ENCODE measurements around the gene DCTN3. TPM values are rescaled to one million over a fixed set of nuclear protein-coding genes. Genes with fewer than 3 reads are reported as not detected.

The DCTN3 gene
- total and polyA plus RNA-seq, 11 donors, result 73.8 to 155 (median 121) TPM

DNA sequence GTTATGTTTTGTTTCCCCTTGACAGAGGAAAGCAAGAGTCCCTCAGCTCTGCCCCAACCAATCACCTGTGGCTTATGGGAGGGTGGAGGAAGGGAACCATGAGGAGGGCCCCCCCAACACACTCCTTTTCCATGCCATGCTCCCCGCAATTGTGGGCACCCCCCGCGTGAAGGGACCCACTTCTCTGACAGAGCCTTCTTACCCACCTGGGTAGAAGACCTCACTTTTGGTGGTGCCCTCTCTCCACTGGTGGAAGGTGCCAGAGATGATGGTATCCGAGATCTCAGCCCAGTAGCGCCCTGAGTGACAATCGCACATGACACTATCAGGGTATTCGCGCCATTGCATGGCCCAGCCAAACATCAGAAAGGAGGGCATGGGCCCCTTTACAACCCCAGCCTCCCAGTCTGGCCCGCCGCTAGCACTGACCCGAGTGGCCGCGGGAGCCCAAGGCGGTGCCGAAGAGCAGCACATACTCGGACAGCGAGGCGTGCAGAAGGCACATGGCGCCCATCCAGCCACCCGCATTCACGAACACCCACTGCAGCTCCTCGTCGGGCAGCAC, 16.6 kb upstream of the DCTN3 start:
- TF ChIP-seq POLR2A (IDR thresholded peaks at IDR 0.05), result no peak
- Histone ChIP-seq H3K36me3 (peaks cover 0 to 8% (median 0%) of the 10 kb centered on the region in 9 donors), H3K27me3 (no peaks in the 10 kb centered on the region), H3K9me3 (no peaks in the 10 kb centered on the region), H3K4me1 (peaks cover 0 to 27% (median 19%) of the 10 kb centered on the region in 12 donors), H3K27ac (peak overlapping the region; percentile 41 to 93 (median 86)), H3K4me3 (peak overlapping the region; percentile 39 to 83 (median 74))
- peak in 1 of 5 donors; percentile 56 for DNase-seq
- peak in 1 of 4 donors; percentile 1 for ATAC-seq
- WGBS, 4 donors, result 5 to 9% (median 8%) methylated on average over 18 to 23 of the region's 23 CpGs
- intact Hi-C loops (cut with DNase I), result no loop called here

DNA sequence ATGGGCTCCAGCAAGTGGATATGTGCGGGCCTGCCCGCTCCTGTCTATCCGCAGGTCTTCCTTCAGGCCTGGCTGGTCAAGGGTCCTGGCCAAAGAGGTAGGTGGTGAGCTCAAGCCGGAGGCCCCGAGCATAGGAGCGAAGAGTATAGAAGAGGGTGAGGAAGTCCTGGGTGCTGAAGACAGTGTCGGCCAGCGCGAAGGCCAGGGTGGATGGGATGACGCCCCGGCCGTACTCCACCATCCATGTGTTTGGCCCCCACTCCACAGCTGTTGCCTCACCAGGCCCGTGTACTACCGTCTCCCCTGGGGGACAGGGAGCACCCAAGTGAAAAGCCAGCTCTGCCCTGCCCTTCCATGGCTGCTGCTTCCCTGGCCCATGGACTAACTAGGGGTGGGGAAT, 15.3 kb upstream of the DCTN3 start:
- no peak overlapping the region for H3K4me3 ChIP-seq
- peaks cover 0 to 27% (median 19%) of the 10 kb centered on the region in 12 donors for H3K4me1 ChIP-seq
- peaks cover 0 to 3% (median 0%) of the 10 kb centered on the region in 9 donors for H3K27me3 ChIP-seq
- 91 to 94% (median 92%) methylated on average over 14 of the region's 14 CpGs for WGBS, 4 donors
- no peaks in the 10 kb centered on the region for H3K9me3 ChIP-seq
- TF ChIP-seq, protein P1, sequence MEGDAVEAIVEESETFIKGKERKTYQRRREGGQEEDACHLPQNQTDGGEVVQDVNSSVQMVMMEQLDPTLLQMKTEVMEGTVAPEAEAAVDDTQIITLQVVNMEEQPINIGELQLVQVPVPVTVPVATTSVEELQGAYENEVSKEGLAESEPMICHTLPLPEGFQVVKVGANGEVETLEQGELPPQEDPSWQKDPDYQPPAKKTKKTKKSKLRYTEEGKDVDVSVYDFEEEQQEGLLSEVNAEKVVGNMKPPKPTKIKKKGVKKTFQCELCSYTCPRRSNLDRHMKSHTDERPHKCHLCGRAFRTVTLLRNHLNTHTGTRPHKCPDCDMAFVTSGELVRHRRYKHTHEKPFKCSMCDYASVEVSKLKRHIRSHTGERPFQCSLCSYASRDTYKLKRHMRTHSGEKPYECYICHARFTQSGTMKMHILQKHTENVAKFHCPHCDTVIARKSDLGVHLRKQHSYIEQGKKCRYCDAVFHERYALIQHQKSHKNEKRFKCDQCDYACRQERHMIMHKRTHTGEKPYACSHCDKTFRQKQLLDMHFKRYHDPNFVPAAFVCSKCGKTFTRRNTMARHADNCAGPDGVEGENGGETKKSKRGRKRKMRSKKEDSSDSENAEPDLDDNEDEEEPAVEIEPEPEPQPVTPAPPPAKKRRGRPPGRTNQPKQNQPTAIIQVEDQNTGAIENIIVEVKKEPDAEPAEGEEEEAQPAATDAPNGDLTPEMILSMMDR (IDR thresholded peaks at IDR 0.05), result no peak
- no peak for TF ChIP-seq POLR2A (IDR thresholded peaks at IDR 0.05)
- intact Hi-C loops (cut with DNase I), result loop anchor here in 3 of 10 donors (2.0 kb wide), 1 partner anchor 23 kb away; the partner anchor contains the start of gene RPP25L (in 3 of the 3)
- peaks cover 0 to 8% (median 0%) of the 10 kb centered on the region in 9 donors for H3K36me3 ChIP-seq
- DNase-seq (no peak), ATAC-seq (no peak)
- H3K27ac ChIP-seq, result no peak overlapping the region

DNA sequence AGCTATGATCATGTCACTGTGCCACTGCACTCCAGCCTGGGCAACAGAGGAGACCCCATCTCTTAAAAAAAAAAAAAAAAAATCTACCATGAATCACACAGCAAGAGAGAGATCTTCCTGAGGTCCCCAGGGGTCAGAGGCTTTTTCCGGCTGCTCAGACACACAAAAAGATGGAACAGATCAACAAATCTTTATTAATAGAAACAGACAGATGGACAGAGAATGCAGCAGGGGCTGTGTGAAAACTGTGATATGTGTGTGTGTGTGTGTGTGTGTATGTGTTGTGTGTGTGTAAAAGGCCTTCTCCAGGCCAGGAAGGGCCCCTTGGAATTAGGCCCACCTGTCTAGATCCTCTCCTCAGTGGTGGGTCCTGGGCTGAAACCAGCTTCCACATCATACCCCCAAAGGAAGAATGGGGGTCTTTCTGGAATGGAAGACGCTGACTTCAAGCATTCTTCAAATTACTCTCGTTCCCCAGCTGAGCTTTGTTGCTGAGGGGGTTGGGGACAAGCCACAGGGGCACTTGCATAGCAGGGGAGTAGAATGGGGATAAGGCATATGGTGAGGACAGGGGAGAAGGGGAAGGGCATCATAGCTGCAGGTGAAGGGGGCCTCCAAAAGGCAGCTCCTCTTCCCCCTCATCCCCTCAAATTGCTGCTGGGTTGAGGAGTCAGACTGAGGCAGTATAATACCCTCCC, 14.4 kb upstream of the DCTN3 start:
- no peak for DNase-seq
- no peak for ATAC-seq
- peaks cover 0 to 8% (median 0%) of the 10 kb centered on the region in 9 donors for H3K36me3 ChIP-seq
- no peak overlapping the region for H3K27ac ChIP-seq
- peaks cover 0 to 11% (median under 1%) of the 10 kb centered on the region in 9 donors for H3K27me3 ChIP-seq
- no peak overlapping the region for H3K4me3 ChIP-seq
- no peak for TF ChIP-seq POLR2A (IDR thresholded peaks at IDR 0.05)
- no peaks in the 10 kb centered on the region for H3K9me3 ChIP-seq
- H3K4me1 ChIP-seq, result peaks cover 0 to 27% (median 19%) of the 10 kb centered on the region in 12 donors
- WGBS, 4 donors, result 64 to 83% (median 75%) methylated on average over 3 of the region's 3 CpGs
- intact Hi-C loops (cut with DNase I), result loop anchor here in 3 of 10 donors (2.0 kb wide), 1 partner anchor 22 kb away; the partner anchor contains the start of gene RPP25L (in 3 of the 3)

DNA sequence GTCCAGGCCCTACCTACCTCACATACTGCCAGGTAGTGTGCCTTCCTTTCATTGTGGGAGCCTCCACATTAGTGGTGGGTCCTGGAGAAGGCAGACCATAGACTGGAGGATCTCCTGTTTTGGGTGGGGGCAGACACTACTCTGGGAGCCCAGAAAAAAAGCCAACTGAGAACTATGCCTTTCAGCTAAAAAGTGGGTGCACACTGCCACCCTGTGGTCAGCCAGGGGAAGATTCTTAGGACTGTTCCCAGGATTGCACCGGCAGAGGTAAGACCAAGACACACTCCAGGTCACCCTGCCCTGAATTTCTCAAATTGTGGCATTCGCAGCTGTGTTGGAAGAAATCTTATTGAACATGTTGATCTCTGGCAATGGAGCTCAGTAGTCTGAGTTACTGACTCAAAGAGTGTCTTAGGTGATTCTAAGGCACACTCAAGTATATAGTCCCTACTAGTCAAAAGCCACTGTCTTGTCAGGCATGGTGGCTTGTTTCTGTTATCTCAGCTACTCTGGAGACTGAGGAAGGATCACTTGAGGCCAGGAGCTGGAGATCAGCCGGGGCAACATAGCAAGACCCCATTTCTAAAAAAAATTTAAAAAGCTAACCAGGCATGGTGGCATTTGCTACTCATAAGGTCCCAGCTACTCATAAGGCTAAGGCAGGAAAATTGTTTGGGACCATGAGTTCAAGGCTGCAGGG, 13.7 kb upstream of the DCTN3 start:
- WGBS, 4 donors, result 19 to 21% (median 20%) methylated on average over 3 of the region's 3 CpGs
- Histone ChIP-seq H3K27ac (no peak overlapping the region), H3K4me3 (no peak overlapping the region), H3K4me1 (peaks cover 0 to 32% (median 22%) of the 10 kb centered on the region in 12 donors), H3K27me3 (peaks cover 0 to 18% (median 8%) of the 10 kb centered on the region in 9 donors), H3K36me3 (peaks cover 0 to 8% (median 0%) of the 10 kb centered on the region in 9 donors), H3K9me3 (no peaks in the 10 kb centered on the region)
- TF ChIP-seq POLR2A (IDR thresholded peaks at IDR 0.05), result no peak
- TF ChIP-seq, protein P1 (IDR thresholded peaks at IDR 0.05), result peak; percentile 74 to 92 (median 84)
- DNase-seq (peak in 4 of 5 donors; percentile 46 to 78 (median 67)), ATAC-seq (peak in 3 of 4 donors; percentile 14 to 29 (median 19))
- intact Hi-C loops (cut with DNase I), result loop anchor here in 7 of 10 donors (1.0 to 2.0 kb wide), 2 partner anchors 21 kb away; partner anchors contain the start of gene RPP25L (in 5 of the 7)
